Measurements from ENCODE around the gene CSDE1.
"Not testable (repeated sequence)": the region's sequence is repeated elsewhere in the genome, so short reads cannot be mapped to it uniquely, and the experiment has no call there.

The CSDE1 gene

GRCh38 chr1:114757455-114758255 is at the start of gene CSDE1:
Gene CSDE1 (minus strand): TSS chr1:114757984. CDS start chr1:114739890, 18,094 bp downstream.
- peak; percentile 98 for DNase-seq

GRCh38 chr1:114804449-114804848 is 46.7 kb upstream of the CSDE1 start:
- DNase-seq, result not testable (repeated sequence)

GRCh38 chr1:114803001-114803400 is 45.2 kb upstream of the CSDE1 start:
- DNase-seq, result no peak

- no peak for DNase-seq
Observed at GRCh38 chr1:114794038-114794437, 36.3 kb upstream of the CSDE1 start.

GRCh38 chr1:114790581-114790980 is 32.8 kb upstream of the CSDE1 start:
- not testable (repeated sequence) for DNase-seq

GRCh38 chr1:114786440-114786839 is 28.7 kb upstream of the CSDE1 start:
- not testable (repeated sequence) for DNase-seq

- no peak for DNase-seq
Observed at GRCh38 chr1:114782476-114782875, 24.7 kb upstream of the CSDE1 start.

GRCh38 chr1:114780344-114781226 is 22.8 kb upstream of the CSDE1 start, which contains the start of gene SIKE1:
Gene SIKE1 (minus strand): TSS chr1:114780685. CDS start chr1:114780607, 78 bp downstream.
- DNase-seq, result peak; percentile 95

GRCh38 chr1:114779722-114780121 is 21.9 kb upstream of the CSDE1 start:
- DNase-seq, result no peak

- DNase-seq, result not testable (repeated sequence)
Observed at GRCh38 chr1:114776726-114777125, 18.9 kb upstream of the CSDE1 start.

- DNase-seq, result no peak
Observed at GRCh38 chr1:114771992-114772391, 14.2 kb upstream of the CSDE1 start.

GRCh38 chr1:114770989-114771388 is 13.2 kb upstream of the CSDE1 start:
- DNase-seq, result no peak

- no peak for DNase-seq
Observed at GRCh38 chr1:114764689-114765088, 6.9 kb upstream of the CSDE1 start.

GRCh38 chr1:114758256-114758832 is 560 bp upstream of the CSDE1 start:
- no peak for DNase-seq

GRCh38 chr1:114756949-114757454 is 782 bp downstream of the CSDE1 start:
- DNase-seq, result no peak

- no peak for DNase-seq
Observed at GRCh38 chr1:114756009-114756892, 1.5 kb downstream of the CSDE1 start.

GRCh38 chr1:114755006-114755931 is 2.5 kb downstream of the CSDE1 start:
- no peak for DNase-seq

GRCh38 chr1:114753702-114754101 is 4.1 kb downstream of the CSDE1 start:
- not testable (repeated sequence) for DNase-seq

- no peak for DNase-seq
Observed at GRCh38 chr1:114753143-114753542, 4.6 kb downstream of the CSDE1 start.

- DNase-seq, result no peak
Observed at GRCh38 chr1:114750780-114751179, 7.0 kb downstream of the CSDE1 start.

- no peak for DNase-seq
Observed at GRCh38 chr1:114749835-114750234, 7.9 kb downstream of the CSDE1 start.
